Measurements from ENCODE around the gene BRI3BP. TPM values are rescaled to one million over a fixed set of nuclear protein-coding genes. Genes with fewer than 3 reads are reported as not detected.

The BRI3BP gene
- total RNA-seq, 2 donors from 2014 or later = 4.3 to 4.4 TPM

DNA sequence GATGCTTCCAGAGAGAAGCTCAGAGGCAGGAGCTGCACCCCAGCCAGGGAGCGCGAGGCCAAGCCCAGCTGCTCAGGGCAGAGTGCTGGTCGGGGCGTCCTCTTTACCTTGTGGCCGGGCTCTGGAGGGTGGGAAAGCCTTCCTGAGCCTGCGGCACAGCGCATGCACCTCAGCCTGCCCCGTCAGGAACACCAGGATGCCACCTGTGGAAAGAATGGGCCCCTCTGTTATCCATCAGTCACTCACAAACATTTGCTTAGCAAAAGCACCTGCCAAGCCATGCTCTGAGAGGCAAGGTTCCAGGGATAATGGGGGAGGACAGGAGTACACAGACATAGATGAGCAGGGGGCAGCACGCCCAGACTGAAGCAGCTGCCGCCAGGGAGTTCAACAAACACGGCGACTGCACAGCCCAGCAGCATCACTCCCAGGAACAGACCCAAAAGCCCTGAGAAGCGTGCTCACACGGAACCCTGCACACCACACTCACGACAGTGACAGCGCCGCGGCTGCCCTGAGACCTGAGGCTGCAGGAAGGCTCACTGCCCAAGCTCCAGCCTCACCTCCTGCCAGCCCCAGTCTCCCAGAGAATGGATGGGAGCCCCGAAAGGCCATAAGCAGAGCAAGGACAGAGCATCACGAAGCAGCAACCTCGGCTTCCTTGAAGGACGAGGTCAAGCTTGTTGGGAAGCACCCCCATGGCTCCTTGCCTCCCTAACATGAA lies 26.3 kb upstream of the BRI3BP start:
- Histone ChIP-seq H3K27ac (no peak overlapping the region), H3K9me3 (no peaks in the 10 kb centered on the region), H3K4me1 (ENCODE audit: control insufficient read depth in 1 of 2, low read depth in 2 of 2) (no peaks in the 10 kb centered on the region), H3K36me3 (peaks cover 59% of the 10 kb centered on the region), H3K4me3 (no peak overlapping the region), H3K27me3 (replicated peaks; ENCODE audit: insufficient read depth) (no peaks in the 10 kb centered on the region)
- no peak for DNase-seq (ENCODE audit: low spot score)
- TF ChIP-seq, protein P1, sequence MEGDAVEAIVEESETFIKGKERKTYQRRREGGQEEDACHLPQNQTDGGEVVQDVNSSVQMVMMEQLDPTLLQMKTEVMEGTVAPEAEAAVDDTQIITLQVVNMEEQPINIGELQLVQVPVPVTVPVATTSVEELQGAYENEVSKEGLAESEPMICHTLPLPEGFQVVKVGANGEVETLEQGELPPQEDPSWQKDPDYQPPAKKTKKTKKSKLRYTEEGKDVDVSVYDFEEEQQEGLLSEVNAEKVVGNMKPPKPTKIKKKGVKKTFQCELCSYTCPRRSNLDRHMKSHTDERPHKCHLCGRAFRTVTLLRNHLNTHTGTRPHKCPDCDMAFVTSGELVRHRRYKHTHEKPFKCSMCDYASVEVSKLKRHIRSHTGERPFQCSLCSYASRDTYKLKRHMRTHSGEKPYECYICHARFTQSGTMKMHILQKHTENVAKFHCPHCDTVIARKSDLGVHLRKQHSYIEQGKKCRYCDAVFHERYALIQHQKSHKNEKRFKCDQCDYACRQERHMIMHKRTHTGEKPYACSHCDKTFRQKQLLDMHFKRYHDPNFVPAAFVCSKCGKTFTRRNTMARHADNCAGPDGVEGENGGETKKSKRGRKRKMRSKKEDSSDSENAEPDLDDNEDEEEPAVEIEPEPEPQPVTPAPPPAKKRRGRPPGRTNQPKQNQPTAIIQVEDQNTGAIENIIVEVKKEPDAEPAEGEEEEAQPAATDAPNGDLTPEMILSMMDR (IDR thresholded peaks at IDR 0.05) = no peak
- no peak for ATAC-seq (ENCODE audit: insufficient number of reproducible peaks, low FRiP score, low read depth)

DNA sequence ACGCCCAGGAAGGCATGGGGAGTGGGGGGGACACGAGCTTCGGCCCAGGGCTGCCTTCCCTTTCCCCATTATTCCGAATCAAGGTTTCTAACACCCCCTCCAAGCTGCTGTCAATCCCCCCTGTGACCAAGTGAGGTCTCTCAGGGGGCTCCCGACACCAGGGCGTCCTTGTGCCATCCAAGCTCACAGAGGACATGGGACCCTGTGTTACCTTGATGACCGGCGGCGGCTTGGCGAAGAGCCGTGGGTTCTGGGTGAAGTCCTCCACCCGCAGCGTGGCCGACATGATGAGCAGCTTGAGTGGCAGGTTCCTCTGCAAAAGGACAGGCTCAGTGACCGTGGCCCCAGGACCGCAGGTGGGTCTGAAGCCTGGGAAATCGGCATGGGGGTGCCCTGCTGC lies 24.8 kb upstream of the BRI3BP start:
- no peaks in the 10 kb centered on the region for H3K4me1 ChIP-seq (ENCODE audit: control insufficient read depth in 1 of 2, low read depth in 2 of 2)
- H3K4me3 ChIP-seq = no peak overlapping the region
- H3K36me3 ChIP-seq = peaks cover 61% of the 10 kb centered on the region
- no peaks in the 10 kb centered on the region for H3K9me3 ChIP-seq
- H3K27ac ChIP-seq = no peak overlapping the region
- H3K27me3 ChIP-seq (replicated peaks; ENCODE audit: insufficient read depth) = no peaks in the 10 kb centered on the region
- TF ChIP-seq, protein P1 (IDR thresholded peaks at IDR 0.05) = no peak
- ATAC-seq (ENCODE audit: insufficient number of reproducible peaks, low FRiP score, low read depth) (no peak), DNase-seq (ENCODE audit: low spot score) (no peak)

DNA sequence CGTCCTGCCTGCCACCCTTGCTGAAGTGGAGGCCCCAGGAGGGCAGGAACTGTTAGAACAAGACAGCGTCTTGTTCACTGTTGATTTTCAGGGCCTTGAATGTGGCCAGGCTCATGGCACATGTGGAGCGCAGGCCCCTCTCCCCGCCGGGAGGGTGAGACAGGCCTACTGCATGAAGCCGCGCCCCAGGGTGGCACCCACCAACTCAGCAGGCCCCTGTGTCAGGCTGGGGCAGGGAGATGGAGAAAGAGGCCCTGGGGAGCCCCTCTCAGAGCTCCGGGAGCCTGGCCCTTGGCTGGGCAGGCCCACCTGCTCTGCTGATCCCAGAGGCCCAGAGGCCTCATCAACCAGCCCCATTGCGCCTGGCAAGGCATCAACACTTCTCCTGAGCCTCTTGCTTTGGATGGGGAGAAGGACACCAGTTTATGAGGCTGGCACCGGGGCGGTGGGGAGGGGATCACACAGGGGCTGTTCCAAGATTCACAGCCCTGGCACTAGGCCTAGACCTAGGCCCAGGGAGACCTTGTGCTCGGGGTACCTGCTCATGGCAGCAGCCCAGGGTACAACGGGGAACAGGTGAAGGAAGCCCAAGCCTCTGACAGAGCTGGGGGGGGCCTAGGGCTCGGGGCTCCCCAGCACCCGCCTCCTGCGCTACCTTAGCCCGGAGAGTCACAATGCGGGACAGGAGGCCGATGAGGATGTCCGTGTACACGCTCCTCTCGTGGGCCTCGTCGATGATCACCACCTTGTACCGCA lies 22.6 kb upstream of the BRI3BP start:
- ATAC-seq (ENCODE audit: insufficient number of reproducible peaks, low FRiP score, low read depth) = no peak

DNA sequence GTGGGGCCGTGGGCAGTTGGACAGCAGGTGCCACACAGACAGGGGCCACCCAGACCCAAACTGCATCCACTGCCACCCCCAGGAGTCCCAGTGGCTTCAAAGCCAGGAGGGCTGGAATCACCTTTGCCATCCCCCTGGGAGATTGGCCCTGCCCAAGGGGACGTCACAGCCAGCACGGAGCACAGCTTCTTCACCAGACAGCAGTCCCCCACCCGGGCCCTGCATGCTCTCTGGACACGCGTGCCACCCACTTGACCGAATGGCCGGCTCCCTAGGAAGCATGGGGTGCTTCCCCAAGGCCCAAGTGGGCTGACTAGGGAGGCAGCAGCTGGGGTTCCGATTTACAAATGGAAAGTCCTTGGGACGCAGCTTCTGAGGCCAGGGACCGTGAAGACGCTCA lies 21.8 kb upstream of the BRI3BP start:
- ATAC-seq (ENCODE audit: insufficient number of reproducible peaks, low FRiP score, low read depth) = no peak
- Histone ChIP-seq H3K4me1 (ENCODE audit: control insufficient read depth in 1 of 2, low read depth in 2 of 2) (no peaks in the 10 kb centered on the region), H3K36me3 (peaks cover 57% of the 10 kb centered on the region), H3K9me3 (no peaks in the 10 kb centered on the region), H3K27me3 (replicated peaks; ENCODE audit: insufficient read depth) (no peaks in the 10 kb centered on the region), H3K27ac (no peak overlapping the region), H3K4me3 (no peak overlapping the region)
- DNase-seq (ENCODE audit: low spot score) = no peak
- TF ChIP-seq, protein P1 (IDR thresholded peaks at IDR 0.05) = no peak

More for the DNA sequence above, 22.6 kb upstream of the BRI3BP start:
- Histone ChIP-seq H3K9me3 (no peaks in the 10 kb centered on the region), H3K4me1 (ENCODE audit: control insufficient read depth in 1 of 2, low read depth in 2 of 2) (no peaks in the 10 kb centered on the region), H3K36me3 (peaks cover 59% of the 10 kb centered on the region), H3K27ac (no peak overlapping the region), H3K4me3 (no peak overlapping the region), H3K27me3 (replicated peaks; ENCODE audit: insufficient read depth) (no peaks in the 10 kb centered on the region)
- TF ChIP-seq, protein P1 (IDR thresholded peaks at IDR 0.05) = no peak
- DNase-seq (ENCODE audit: low spot score) = no peak

DNA sequence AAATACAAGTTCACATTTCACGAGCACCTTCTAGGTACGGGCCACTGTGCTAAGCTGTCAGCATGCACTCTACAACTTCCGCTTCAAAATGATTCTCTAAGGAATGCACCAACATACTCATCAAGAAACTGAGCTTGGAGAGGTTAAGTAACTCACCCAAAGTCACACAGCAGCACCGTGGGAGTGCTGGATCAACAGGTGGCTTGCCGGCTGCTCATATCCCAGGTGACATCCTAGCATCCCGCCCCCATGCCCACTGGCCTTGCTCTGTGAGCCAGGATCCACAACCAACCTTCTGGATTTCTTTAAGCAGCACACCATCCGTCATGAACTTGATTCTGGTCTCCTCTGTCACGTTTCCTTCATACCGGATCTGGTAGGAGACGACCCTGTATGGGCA lies 21.2 kb upstream of the BRI3BP start:
- TF ChIP-seq, protein P1 (IDR thresholded peaks at IDR 0.05) = no peak
- no peaks in the 10 kb centered on the region for H3K9me3 ChIP-seq
- no peaks in the 10 kb centered on the region for H3K27me3 ChIP-seq (replicated peaks; ENCODE audit: insufficient read depth)
- ATAC-seq (ENCODE audit: insufficient number of reproducible peaks, low FRiP score, low read depth) = no peak
- peaks cover 57% of the 10 kb centered on the region for H3K36me3 ChIP-seq
- no peak for DNase-seq (ENCODE audit: low spot score)
- no peaks in the 10 kb centered on the region for H3K4me1 ChIP-seq (ENCODE audit: control insufficient read depth in 1 of 2, low read depth in 2 of 2)
- no peak overlapping the region for H3K27ac ChIP-seq
- H3K4me3 ChIP-seq = no peak overlapping the region

Measured in thoracic aorta (tissue), 2 donors.